Brain microvascular endothelial cell (primary cell): Measurements from ENCODE around the gene SEZ6L.
A peak's percentile ranks its signal among the peaks of the same experiment; 100 is the strongest.

Source experiments
- DNase-seq: peaks from one replicate; pipeline ENCODE4 v3.0.0-alpha.2; 2020
- H3K27ac ChIP-seq: fragments of 250-450 bp; sonication (Bioruptor Pico); 2 replicates; pipeline ENCODE4 v1.5.1; 2020; ENCODE audit warnings: mild to moderate bottlenecking, moderate library complexity
- H3K27me3 ChIP-seq: fragments of 250-450 bp; sonication (Bioruptor Pico); replicated peaks from 2 replicates; pipeline ENCODE4 v1.5.1; 2020; ENCODE audit warnings: mild to moderate bottlenecking
- H3K36me3 ChIP-seq: fragments of 250-450 bp; sonication (Bioruptor Pico); replicated peaks from 2 replicates; pipeline ENCODE4 v1.5.1; 2020; ENCODE audit warnings: mild to moderate bottlenecking
- H3K4me3 ChIP-seq: 2 replicates; pipeline ENCODE4 v1.5.1; 2011; ENCODE audit warnings: low read depth, mild to moderate bottlenecking, control low read depth, low read length, moderate library complexity
- in situ Hi-C: cut with HindIII; loops from 2 replicates; pipeline ENCODE4 v1.10.0; 2017; ENCODE audit warnings: low sequenced_read_pairs, low pct_ligation_motif_present
- TF ChIP-seq, protein P1 (sequence below): IDR thresholded peaks from 2 replicates; pipeline ENCODE4 v1.5.1; 2011; ENCODE audit warnings: low read depth, mild to moderate bottlenecking, moderate library complexity, low read length, control low read depth, inconsistent platforms; ENCODE audit errors: missing control alignments

The SEZ6L gene

DNA sequence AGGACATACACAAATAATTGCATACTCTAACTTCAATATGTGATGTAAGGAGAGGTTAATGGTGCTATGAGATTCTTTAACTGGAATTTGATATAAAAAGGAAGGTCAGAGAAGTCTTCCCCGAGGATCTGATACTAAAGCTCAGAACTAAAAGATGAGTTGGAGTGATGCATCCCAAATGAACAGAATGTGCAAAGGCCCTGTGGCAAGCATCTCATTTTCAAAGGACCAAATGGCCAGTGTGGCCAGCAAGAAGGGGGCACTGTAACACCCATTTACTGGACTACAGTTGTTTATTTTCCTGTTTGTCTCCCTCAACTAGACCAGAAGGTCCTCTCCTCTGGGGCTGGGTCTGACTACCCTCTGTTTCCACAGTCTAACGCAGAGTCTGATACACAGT, 144.9 kb downstream of the SEZ6L start:
- TF ChIP-seq, protein P1, sequence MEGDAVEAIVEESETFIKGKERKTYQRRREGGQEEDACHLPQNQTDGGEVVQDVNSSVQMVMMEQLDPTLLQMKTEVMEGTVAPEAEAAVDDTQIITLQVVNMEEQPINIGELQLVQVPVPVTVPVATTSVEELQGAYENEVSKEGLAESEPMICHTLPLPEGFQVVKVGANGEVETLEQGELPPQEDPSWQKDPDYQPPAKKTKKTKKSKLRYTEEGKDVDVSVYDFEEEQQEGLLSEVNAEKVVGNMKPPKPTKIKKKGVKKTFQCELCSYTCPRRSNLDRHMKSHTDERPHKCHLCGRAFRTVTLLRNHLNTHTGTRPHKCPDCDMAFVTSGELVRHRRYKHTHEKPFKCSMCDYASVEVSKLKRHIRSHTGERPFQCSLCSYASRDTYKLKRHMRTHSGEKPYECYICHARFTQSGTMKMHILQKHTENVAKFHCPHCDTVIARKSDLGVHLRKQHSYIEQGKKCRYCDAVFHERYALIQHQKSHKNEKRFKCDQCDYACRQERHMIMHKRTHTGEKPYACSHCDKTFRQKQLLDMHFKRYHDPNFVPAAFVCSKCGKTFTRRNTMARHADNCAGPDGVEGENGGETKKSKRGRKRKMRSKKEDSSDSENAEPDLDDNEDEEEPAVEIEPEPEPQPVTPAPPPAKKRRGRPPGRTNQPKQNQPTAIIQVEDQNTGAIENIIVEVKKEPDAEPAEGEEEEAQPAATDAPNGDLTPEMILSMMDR = no peak
- in situ Hi-C loops = no loop called here

GRCh38 chr22:26314656-26315055, 145.4 kb downstream of the SEZ6L start:
- Histone ChIP-seq H3K27me3 (no peaks in the 10 kb centered on the region), H3K4me3 (no peak overlapping the region), H3K27ac (no peak overlapping the region), H3K36me3 (no peaks in the 10 kb centered on the region)
- TF ChIP-seq, protein P1 = no peak
- no peak for DNase-seq
- in situ Hi-C loops = no loop called here

More for the DNA sequence above, 144.9 kb downstream of the SEZ6L start:
- no peaks in the 10 kb centered on the region for H3K27me3 ChIP-seq
- H3K27ac ChIP-seq = no peak overlapping the region
- H3K36me3 ChIP-seq = no peaks in the 10 kb centered on the region
- H3K4me3 ChIP-seq = no peak overlapping the region
- DNase-seq = no peak

GRCh38 chr22:26316732-26317285, 147.5 kb downstream of the SEZ6L start:
- Histone ChIP-seq H3K27me3 (no peaks in the 10 kb centered on the region), H3K4me3 (no peak overlapping the region), H3K36me3 (no peaks in the 10 kb centered on the region), H3K27ac (no peak overlapping the region)
- TF ChIP-seq, protein P1 = no peak
- in situ Hi-C loops = no loop called here
- DNase-seq = no peak

DNA sequence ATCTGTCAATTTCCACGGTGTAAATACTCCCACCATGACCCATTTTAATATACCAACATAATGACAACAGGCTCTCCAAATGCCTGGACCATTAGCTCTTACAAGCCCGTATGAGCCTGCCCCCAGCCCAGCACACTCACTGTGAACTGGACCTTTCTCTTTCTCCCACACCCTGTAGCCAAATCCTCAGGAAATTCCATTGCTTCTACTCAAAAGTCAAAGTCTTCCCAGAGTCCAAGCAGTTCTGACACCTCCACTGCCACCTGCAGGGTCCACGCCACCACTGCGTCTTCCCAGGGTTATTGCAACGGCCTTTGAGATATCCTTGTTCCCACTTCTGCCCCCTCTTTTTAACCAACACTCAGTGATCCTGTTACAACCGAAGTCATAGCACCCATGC, 149.7 kb downstream of the SEZ6L start:
- in situ Hi-C loops = no loop called here
- H3K36me3 ChIP-seq = no peaks in the 10 kb centered on the region
- TF ChIP-seq, protein P1 = peak; percentile 66
- H3K4me3 ChIP-seq = no peak overlapping the region
- no peaks in the 10 kb centered on the region for H3K27me3 ChIP-seq
- peak; percentile 22 for DNase-seq
- no peak overlapping the region for H3K27ac ChIP-seq

GRCh38 chr22:26320447-26320846, 151.2 kb downstream of the SEZ6L start:
- in situ Hi-C loops = no loop called here
- Histone ChIP-seq H3K27me3 (no peaks in the 10 kb centered on the region), H3K27ac (no peak overlapping the region), H3K4me3 (no peak overlapping the region), H3K36me3 (no peaks in the 10 kb centered on the region)
- no peak for DNase-seq
- TF ChIP-seq, protein P1 = no peak

GRCh38 chr22:26321469-26321913, 152.2 kb downstream of the SEZ6L start:
- in situ Hi-C loops = no loop called here
- DNase-seq = peak; percentile 57
- Histone ChIP-seq H3K36me3 (no peaks in the 10 kb centered on the region), H3K27me3 (no peaks in the 10 kb centered on the region), H3K4me3 (no peak overlapping the region), H3K27ac (peak overlapping the region; percentile 47)
- TF ChIP-seq, protein P1 = peak; percentile 15
